Right ventricle myocardium superior (tissue), 1 donor: ENCODE data around the gene RET. TPM values are rescaled to one million over a fixed set of nuclear protein-coding genes. Genes with fewer than 3 reads are reported as not detected.
A peak's percentile ranks its signal among the peaks of the same experiment; 100 is the strongest.

Source experiments
- ATAC-seq: fragments of 200-7000 bp; cut with Tn5 transposase; one replicate; pipeline ENCODE4 v1.9.1; 2020; ENCODE audit warnings: mild to moderate bottlenecking; ENCODE audit not compliant: poor library complexity
- DNase-seq: peaks from one replicate; pipeline ENCODE4 v3.0.0-alpha.2; 2020
- intact Hi-C: fragments of 100-400 bp; cut with DNase I; formaldehyde crosslinking; loops from one replicate; pipeline ENCODE4 v1.11.2; 2022
- total RNA-seq: library from RNA; stranded (reverse); fragmentation: NEBNext Ultra II Directional; extraction: Animal tissue kit (Norgen Biotek cat#: 25700); gene quantifications from one replicate; pipeline ENCODE4 v1.2.1, GENCODE V29; 2021
- donor health status: DM: no; HTN: yes; CAD: no; lungs with severe emphysema.

The RET gene
- total RNA-seq, 1 donor from 2014 or later, result 6.6 TPM

- ATAC-seq, result no peak
- intact Hi-C loops, result no loop called here
- DNase-seq, result no peak
Observed at GRCh38 chr10:43112608-43112961, 35.7 kb downstream of the RET start.

GRCh38 chr10:43113201-43114087 lies 36.6 kb downstream of the RET start:
- no peak for DNase-seq
- intact Hi-C loops, result no loop called here

GRCh38 chr10:43114088-43114742 lies 37.3 kb downstream of the RET start:
- intact Hi-C loops, result no loop called here
- DNase-seq, result no peak
- no peak for ATAC-seq

More at GRCh38 chr10:43113201-43114087, 36.6 kb downstream of the RET start:
- no peak for ATAC-seq

GRCh38 chr10:43114743-43115611 lies 38.1 kb downstream of the RET start:
- no peak for DNase-seq
- intact Hi-C loops, result no loop called here
- ATAC-seq, result no peak

GRCh38 chr10:43115881-43116595 lies 39.2 kb downstream of the RET start:
- DNase-seq, result no peak
- intact Hi-C loops, result no loop called here
- ATAC-seq, result no peak

- ATAC-seq, result no peak
- intact Hi-C loops, result no loop called here
- DNase-seq, result no peak
Observed at GRCh38 chr10:43116596-43116995, 39.7 kb downstream of the RET start.

- intact Hi-C loops, result no loop called here
- ATAC-seq (no peak), DNase-seq (no peak)
Observed at GRCh38 chr10:43117031-43117776, 40.3 kb downstream of the RET start.

- DNase-seq (no peak), ATAC-seq (no peak)
- intact Hi-C loops, result no loop called here
Observed at GRCh38 chr10:43117777-43118583, 41.1 kb downstream of the RET start.

- ATAC-seq (no peak), DNase-seq (no peak)
- intact Hi-C loops, result no loop called here
Observed at GRCh38 chr10:43118631-43119415, 42.0 kb downstream of the RET start.

- intact Hi-C loops, result no loop called here
- no peak for ATAC-seq
- no peak for DNase-seq
Observed at GRCh38 chr10:43119416-43120115, 42.7 kb downstream of the RET start.

GRCh38 chr10:43120116-43120928 lies 43.5 kb downstream of the RET start:
- no peak for ATAC-seq
- intact Hi-C loops, result no loop called here
- DNase-seq, result no peak

- intact Hi-C loops, result no loop called here
- ATAC-seq (peak; percentile 55), DNase-seq (no peak)
Observed at GRCh38 chr10:43120929-43121314, 44.1 kb downstream of the RET start.

- intact Hi-C loops, result no loop called here
- ATAC-seq, result no peak
- DNase-seq, result no peak
Observed at GRCh38 chr10:43121444-43121843, 44.6 kb downstream of the RET start.

GRCh38 chr10:43122096-43122495 lies 45.2 kb downstream of the RET start:
- intact Hi-C loops, result no loop called here
- DNase-seq, result no peak
- no peak for ATAC-seq

GRCh38 chr10:43122826-43123225 lies 46.0 kb downstream of the RET start:
- no peak for ATAC-seq
- intact Hi-C loops, result no loop called here

More at GRCh38 chr10:43122826-43123225, 46.0 kb downstream of the RET start:
- no peak for DNase-seq
